HepG2 (cell line): Measurements from ENCODE around the gene MBLAC2. TPM values are rescaled to one million over a fixed set of nuclear protein-coding genes. Genes with fewer than 3 reads are reported as not detected.

Experiments
- ZNF343 ChIP-seq: sonication (generic); formaldehyde crosslinking; IDR thresholded peaks from 2 replicates; pipeline ENCODE4 v1.4.0; 2020; ENCODE audit warnings: mild to moderate bottlenecking, missing genetic modification reagents
- polyA plus RNA-seq, 8 experiments: library from polyadenylated mRNA; depleted of rRNA in 3 of 8; stranded (reverse) in 7 of 8; unstranded in 1 of 8; fragments of >200 nt; fragmentation: Illumina TruSeq in 4 of 8; extraction: Trizol in 4 of 8; gene quantifications; 2 replicates each; pipeline versions ENCODE4 v1.2.1 to v1.2.3, GENCODE V29; 2011 to 2016; ENCODE audit warnings: low read depth in 4 of 8, missing spikeins in 1 of 8, mixed read lengths in 1 of 8; ENCODE audit not compliant: insufficient read depth in 1 of 8
- total RNA-seq, 5 experiments: library from RNA; depleted of rRNA; stranded (reverse); fragments of >200 nt; fragmentation: Illumina TruSeq; extraction: Trizol; gene quantifications; 2 replicates each; pipeline ENCODE4 v1.2.3, GENCODE V29; 2016; ENCODE audit warnings: low read depth in 1 of 5
- TF ChIP-seq, protein P1 (sequence below): sonication (generic); formaldehyde crosslinking; IDR thresholded peaks from 2 replicates; pipeline ENCODE4 v1.4.0; 2020; ENCODE audit warnings: mild to moderate bottlenecking, missing genetic modification reagents
- TF ChIP-seq, protein P2 (sequence below): sonication (generic); formaldehyde crosslinking; IDR thresholded peaks from 2 replicates; pipeline ENCODE4 v1.4.0; 2020; ENCODE audit warnings: missing genetic modification reagents, borderline replicate concordance
- TF ChIP-seq, protein P3 (sequence below): sonication (generic); formaldehyde crosslinking; IDR thresholded peaks from 2 replicates; pipeline ENCODE4 v1.8.1; 2022; ENCODE audit warnings: mild to moderate bottlenecking, missing genetic modification reagents

Gene MBLAC2
- total and polyA plus RNA-seq, 2 of the 13 experiments (the other 11 are each of a cell fraction or from before 2014, with no cell fraction given): 2.9 to 4.1 TPM

DNA sequence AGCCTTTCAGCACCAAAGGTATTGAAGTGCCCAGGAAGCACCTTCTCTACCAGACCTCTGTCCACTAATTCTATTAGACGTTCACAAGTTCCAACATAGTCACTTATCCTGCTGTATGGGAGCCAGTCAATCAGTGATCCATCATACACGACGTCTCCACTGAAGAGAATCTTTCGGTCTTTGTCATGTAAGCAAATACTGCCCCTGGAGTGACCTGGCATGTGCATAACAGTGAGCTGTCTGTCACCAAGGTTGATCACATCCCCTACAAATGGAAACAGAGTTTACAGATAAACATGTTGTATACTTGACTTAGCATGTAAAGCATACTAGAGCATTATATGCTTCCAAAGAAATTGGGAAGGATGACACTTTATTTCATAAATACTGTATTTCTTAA, 13.3 kb downstream of the MBLAC2 start (continued):
- TF ChIP-seq, protein P1, sequence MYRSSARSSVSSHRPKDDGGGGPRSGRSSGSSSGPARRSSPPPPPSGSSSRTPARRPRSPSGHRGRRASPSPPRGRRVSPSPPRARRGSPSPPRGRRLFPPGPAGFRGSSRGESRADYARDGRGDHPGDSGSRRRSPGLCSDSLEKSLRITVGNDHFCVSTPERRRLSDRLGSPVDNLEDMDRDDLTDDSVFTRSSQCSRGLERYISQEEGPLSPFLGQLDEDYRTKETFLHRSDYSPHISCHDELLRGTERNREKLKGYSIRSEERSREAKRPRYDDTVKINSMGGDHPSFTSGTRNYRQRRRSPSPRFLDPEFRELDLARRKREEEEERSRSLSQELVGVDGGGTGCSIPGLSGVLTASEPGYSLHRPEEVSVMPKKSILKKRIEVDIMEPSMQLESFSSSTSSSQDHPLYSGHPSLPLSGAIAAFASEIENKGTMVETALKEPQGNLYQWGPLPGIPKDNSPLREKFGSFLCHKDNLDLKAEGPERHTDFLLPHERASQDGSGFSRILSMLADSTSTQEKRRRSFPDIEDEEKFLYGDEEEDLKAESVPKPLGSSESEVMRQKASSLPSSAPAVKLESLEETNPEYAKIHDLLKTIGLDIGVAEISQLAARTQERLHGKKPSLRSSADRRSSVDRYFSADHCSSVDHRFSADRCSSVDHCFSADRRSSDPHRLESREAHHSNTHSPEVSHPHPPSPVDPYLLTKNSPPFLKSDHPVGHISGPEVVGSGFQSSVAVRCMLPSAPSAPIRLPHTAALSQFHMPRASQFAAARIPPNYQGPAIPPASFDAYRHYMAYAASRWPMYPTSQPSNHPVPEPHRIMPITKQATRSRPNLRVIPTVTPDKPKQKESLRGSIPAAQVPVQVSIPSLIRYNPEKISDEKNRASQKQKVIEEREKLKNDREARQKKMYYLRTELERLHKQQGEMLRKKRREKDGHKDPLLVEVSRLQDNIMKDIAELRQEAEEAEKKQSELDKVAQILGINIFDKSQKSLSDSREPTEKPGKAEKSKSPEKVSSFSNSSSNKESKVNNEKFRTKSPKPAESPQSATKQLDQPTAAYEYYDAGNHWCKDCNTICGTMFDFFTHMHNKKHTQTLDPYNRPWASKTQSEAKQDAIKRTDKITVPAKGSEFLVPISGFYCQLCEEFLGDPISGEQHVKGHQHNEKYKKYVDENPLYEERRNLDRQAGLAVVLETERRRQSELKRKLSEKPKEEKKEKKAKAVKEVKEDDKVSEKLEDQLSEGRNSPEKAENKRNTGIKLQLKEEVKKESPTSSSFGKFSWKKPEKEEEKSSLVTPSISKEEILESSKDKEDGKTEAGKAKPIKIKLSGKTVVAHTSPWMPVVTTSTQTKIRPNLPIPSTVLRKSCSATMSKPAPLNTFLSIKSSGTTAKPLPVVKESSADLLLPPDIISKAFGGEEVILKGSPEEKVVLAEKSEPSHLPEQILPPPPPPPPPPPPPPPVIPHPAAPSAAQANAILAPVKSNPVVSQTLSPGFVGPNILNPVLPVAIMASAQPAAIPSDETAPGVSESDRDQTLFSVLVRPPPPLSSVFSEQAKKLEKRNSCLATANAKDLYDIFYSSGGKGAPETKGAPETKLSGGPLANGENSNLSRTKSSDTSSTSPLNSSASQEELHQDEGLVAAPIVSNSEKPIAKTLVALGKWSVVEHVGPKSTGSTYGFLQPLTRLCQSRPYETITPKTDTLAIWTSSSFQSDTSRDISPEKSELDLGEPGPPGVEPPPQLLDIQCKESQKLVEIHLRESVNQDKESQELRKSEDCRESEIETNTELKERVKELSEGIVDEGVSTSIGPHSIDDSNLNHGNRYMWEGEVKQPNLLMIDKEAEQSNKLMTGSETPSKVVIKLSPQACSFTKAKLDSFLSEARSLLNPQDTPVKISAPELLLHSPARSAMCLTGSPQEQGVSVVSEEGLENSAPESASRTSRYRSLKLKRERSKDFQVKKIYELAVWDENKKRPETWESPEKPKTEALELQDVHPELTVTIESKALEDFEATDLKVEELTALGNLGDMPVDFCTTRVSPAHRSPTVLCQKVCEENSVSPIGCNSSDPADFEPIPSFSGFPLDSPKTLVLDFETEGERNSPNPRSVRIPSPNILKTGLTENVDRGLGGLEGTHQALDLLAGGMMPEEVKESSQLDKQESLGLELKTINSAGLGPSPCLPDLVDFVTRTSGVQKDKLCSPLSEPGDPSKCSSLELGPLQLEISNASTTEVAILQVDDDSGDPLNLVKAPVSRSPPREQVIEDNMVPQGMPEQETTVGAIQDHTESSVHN: no peak
- TF ChIP-seq ZNF343 (CRISPR knock-in tag): no peak
- TF ChIP-seq, protein P2, sequence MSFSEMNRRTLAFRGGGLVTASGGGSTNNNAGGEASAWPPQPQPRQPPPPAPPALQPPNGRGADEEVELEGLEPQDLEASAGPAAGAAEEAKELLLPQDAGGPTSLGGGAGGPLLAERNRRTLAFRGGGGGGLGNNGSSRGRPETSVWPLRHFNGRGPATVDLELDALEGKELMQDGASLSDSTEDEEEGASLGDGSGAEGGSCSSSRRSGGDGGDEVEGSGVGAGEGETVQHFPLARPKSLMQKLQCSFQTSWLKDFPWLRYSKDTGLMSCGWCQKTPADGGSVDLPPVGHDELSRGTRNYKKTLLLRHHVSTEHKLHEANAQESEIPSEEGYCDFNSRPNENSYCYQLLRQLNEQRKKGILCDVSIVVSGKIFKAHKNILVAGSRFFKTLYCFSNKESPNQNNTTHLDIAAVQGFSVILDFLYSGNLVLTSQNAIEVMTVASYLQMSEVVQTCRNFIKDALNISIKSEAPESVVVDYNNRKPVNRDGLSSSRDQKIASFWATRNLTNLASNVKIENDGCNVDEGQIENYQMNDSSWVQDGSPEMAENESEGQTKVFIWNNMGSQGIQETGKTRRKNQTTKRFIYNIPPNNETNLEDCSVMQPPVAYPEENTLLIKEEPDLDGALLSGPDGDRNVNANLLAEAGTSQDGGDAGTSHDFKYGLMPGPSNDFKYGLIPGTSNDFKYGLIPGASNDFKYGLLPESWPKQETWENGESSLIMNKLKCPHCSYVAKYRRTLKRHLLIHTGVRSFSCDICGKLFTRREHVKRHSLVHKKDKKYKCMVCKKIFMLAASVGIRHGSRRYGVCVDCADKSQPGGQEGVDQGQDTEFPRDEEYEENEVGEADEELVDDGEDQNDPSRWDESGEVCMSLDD (CRISPR knock-in tag): no peak
- TF ChIP-seq, protein P3, sequence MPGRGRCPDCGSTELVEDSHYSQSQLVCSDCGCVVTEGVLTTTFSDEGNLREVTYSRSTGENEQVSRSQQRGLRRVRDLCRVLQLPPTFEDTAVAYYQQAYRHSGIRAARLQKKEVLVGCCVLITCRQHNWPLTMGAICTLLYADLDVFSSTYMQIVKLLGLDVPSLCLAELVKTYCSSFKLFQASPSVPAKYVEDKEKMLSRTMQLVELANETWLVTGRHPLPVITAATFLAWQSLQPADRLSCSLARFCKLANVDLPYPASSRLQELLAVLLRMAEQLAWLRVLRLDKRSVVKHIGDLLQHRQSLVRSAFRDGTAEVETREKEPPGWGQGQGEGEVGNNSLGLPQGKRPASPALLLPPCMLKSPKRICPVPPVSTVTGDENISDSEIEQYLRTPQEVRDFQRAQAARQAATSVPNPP: no peak
